Tibial nerve (tissue), 4 donors: ENCODE results near the gene PHC2. TPM values are rescaled to one million over a fixed set of nuclear protein-coding genes. Genes with fewer than 3 reads are reported as not detected.
A peak's percentile ranks its signal among the peaks of the same experiment; 100 is the strongest.

ENCODE experiments used
- DNase-seq, 2 donors: peaks; one replicate each; pipeline ENCODE4 v3.0.0-alpha.2; 2019; ENCODE audit warnings: low spot score in 2 of 2
- H3K27ac ChIP-seq, 4 donors: fragments of 200-600 bp; sonication (generic) in 3 of 4; one replicate each; pipeline ENCODE4 v1.5.1; 2017 to 2019; ENCODE audit warnings: mild to moderate bottlenecking in 1 of 4
- H3K27me3 ChIP-seq, 2 donors: fragments of 200-600 bp; sonication (generic) in 1 of 2; one replicate each; pipeline versions ENCODE4 v1.5.1 to v1.6.0; 2017 to 2019
- H3K36me3 ChIP-seq, 3 donors: fragments of 200-600 bp; sonication (generic); one replicate each; pipeline ENCODE4 v1.5.1; 2018 to 2019
- H3K4me1 ChIP-seq, 4 donors: fragments of 200-600 bp; sonication (generic) in 3 of 4; one replicate each; pipeline ENCODE4 v1.5.1; 2017 to 2019
- H3K4me3 ChIP-seq, 4 donors: fragments of 200-600 bp; sonication (generic) in 3 of 4; one replicate each; pipeline ENCODE4 v1.5.1; 2017 to 2019; ENCODE audit warnings: mild to moderate bottlenecking in 1 of 4, moderate library complexity in 1 of 4
- H3K9me3 ChIP-seq, 4 donors: fragments of 200-600 bp; sonication (generic) in 3 of 4; one replicate each; pipeline ENCODE4 v1.5.1; 2017 to 2019
- CTCF ChIP-seq, 5 experiments: fragments of 200-600 bp in 3 of 5; fragments of 450-650 bp in 2 of 5; sonication (generic) in 3 of 5; IDR thresholded peaks; one replicate each; pipeline ENCODE4 v1.5.1; 2016 to 2019; ENCODE audit warnings: antibody characterized with exemption in 5 of 5, mild to moderate bottlenecking in 3 of 5, moderate library complexity in 2 of 5
- EP300 ChIP-seq, 2 donors: sonication (generic); formaldehyde crosslinking; IDR thresholded peaks; one replicate each; pipeline ENCODE4 v1.6.1; 2017; ENCODE audit warnings: antibody characterized with exemption in 2 of 2, mild to moderate bottlenecking in 1 of 2
- POLR2A ChIP-seq, 2 donors: fragments of 450-650 bp; IDR thresholded peaks; one replicate each; pipeline ENCODE4 v1.6.1; 2017; ENCODE audit warnings: antibody characterized with exemption in 2 of 2, mild to moderate bottlenecking in 2 of 2, moderate library complexity in 2 of 2
- WGBS, 2 donors: methylation state at CpG; one replicate each; pipeline ENCODE4 v1.1.5; 2018; 5-methylcytosine and 5-hydroxymethylcytosine counted together
- total RNA-seq, 4 donors: library from RNA; depleted of rRNA; stranded (reverse); fragments of >200 nt; gene quantifications; one replicate each; pipeline ENCODE4 v1.1.0, GENCODE V29; 2016

Gene PHC2
- total RNA-seq, 4 donors from 2014 or later, result 152 to 458 (median 204) TPM

- no peak for TF ChIP-seq EP300 (IDR thresholded peaks at IDR 0.05)
- no peak for TF ChIP-seq POLR2A (IDR thresholded peaks at IDR 0.05)
- TF ChIP-seq CTCF (IDR thresholded peaks at IDR 0.05), result no peak
- peaks cover 3 to 37% (median 20%) of the 10 kb centered on the region in 4 donors for H3K4me1 ChIP-seq
- no peaks in the 10 kb centered on the region for H3K27me3 ChIP-seq
- no peak overlapping the region for H3K27ac ChIP-seq
- H3K36me3 ChIP-seq, result peaks cover 0 to under 1% (median 0%) of the 10 kb centered on the region in 3 donors
- H3K4me3 ChIP-seq, result no peak overlapping the region
- 91% methylated on average over 5 of the region's 5 CpGs for WGBS, 2 donors
- H3K9me3 ChIP-seq, result no peaks in the 10 kb centered on the region
- no peak for DNase-seq
These were observed 125.9 kb downstream of the PHC2 start for GRCh38 chr1:33305016-33305415.

GRCh38 chr1:33302325-33302724 is 128.6 kb downstream of the PHC2 start:
- Histone ChIP-seq H3K36me3 (peaks cover 0 to 23% (median 0%) of the 10 kb centered on the region in 3 donors), H3K9me3 (no peaks in the 10 kb centered on the region), H3K4me1 (peaks cover 3 to 49% (median 21%) of the 10 kb centered on the region in 4 donors), H3K27ac (peak overlapping the region in 1 of 4 donors; percentile 82), H3K4me3 (no peak overlapping the region), H3K27me3 (no peaks in the 10 kb centered on the region)
- TF ChIP-seq CTCF (IDR thresholded peaks at IDR 0.05), result no peak
- no peak for TF ChIP-seq POLR2A (IDR thresholded peaks at IDR 0.05)
- no peak for TF ChIP-seq EP300 (IDR thresholded peaks at IDR 0.05)
- no peak for DNase-seq
- WGBS, 2 donors, result 100% methylated on average over 1 of the region's 1 CpG

- H3K36me3 ChIP-seq, result peaks cover 0 to 30% (median under 1%) of the 10 kb centered on the region in 3 donors
- TF ChIP-seq EP300 (IDR thresholded peaks at IDR 0.05) (no peak), CTCF (IDR thresholded peaks at IDR 0.05) (no peak), POLR2A (IDR thresholded peaks at IDR 0.05) (no peak)
- DNase-seq, result no peak
- 50 to 70% methylated on average over 4 of the region's 4 CpGs for WGBS, 2 donors
- no peaks in the 10 kb centered on the region for H3K27me3 ChIP-seq
- H3K4me1 ChIP-seq, result peaks cover 3 to 40% (median 18%) of the 10 kb centered on the region in 4 donors
- no peaks in the 10 kb centered on the region for H3K9me3 ChIP-seq
- peak overlapping the region; percentile 47 to 85 (median 78) for H3K27ac ChIP-seq
- H3K4me3 ChIP-seq, result no peak overlapping the region
These were observed 129.5 kb downstream of the PHC2 start for GRCh38 chr1:33301273-33301984.

- peak in 1 of 2 donors; percentile 20 for TF ChIP-seq EP300 (IDR thresholded peaks at IDR 0.05)
- TF ChIP-seq CTCF (IDR thresholded peaks at IDR 0.05), result no peak
- H3K36me3 ChIP-seq, result peaks cover 0 to 36% (median 5%) of the 10 kb centered on the region in 3 donors
- DNase-seq, result peak; percentile 55 to 75
- H3K9me3 ChIP-seq, result no peaks in the 10 kb centered on the region
- H3K4me1 ChIP-seq, result peaks cover 3 to 42% (median 20%) of the 10 kb centered on the region in 4 donors
- 41 to 67% methylated on average over 5 of the region's 5 CpGs for WGBS, 2 donors
- peak overlapping the region; percentile 47 to 85 (median 78) for H3K27ac ChIP-seq
- H3K4me3 ChIP-seq, result no peak overlapping the region
- no peaks in the 10 kb centered on the region for H3K27me3 ChIP-seq
These were observed 130.2 kb downstream of the PHC2 start for GRCh38 chr1:33300673-33301072.

GRCh38 chr1:33299461-33300155 is 131.3 kb downstream of the PHC2 start:
- peaks cover 0 to 44% (median 5%) of the 10 kb centered on the region in 3 donors for H3K36me3 ChIP-seq
- peak overlapping the region; percentile 35 to 85 (median 66) for H3K27ac ChIP-seq
- no peak for DNase-seq
- TF ChIP-seq CTCF (IDR thresholded peaks at IDR 0.05), result no peak
- TF ChIP-seq POLR2A (IDR thresholded peaks at IDR 0.05), result no peak
- no peak for TF ChIP-seq EP300 (IDR thresholded peaks at IDR 0.05)
- H3K4me3 ChIP-seq, result no peak overlapping the region
- H3K9me3 ChIP-seq, result no peaks in the 10 kb centered on the region
- no peaks in the 10 kb centered on the region for H3K27me3 ChIP-seq
- 87 to 91% methylated on average over 13 to 15 of the region's 15 CpGs for WGBS, 2 donors
- peaks cover 3 to 52% (median 22%) of the 10 kb centered on the region in 4 donors for H3K4me1 ChIP-seq
